K562 (cell line): ENCODE measurements around the gene R3HDM2.

Experiments used
- CAMTA2 ChIP-seq: fragments of 250-450 bp; sonication (Bioruptor Pico); conservative IDR thresholded peaks from 2 replicates; pipeline ENCODE4 v1.5.1; 2022
- FOXP1 ChIP-seq: sonication (generic); formaldehyde crosslinking; IDR thresholded peaks from 2 replicates; pipeline ENCODE4 v1.8.0; 2022; ENCODE audit warnings: mild to moderate bottlenecking, missing genetic modification reagents
- MAFK ChIP-seq: IDR thresholded peaks from 2 replicates; pipeline ENCODE4 v1.6.1; 2011; ENCODE audit warnings: low read length, improper control_type of control experiment
- NONO ChIP-seq, 2 experiments: fragments of 200-400 bp in 1 of 2; fragments of 450-650 bp in 1 of 2; formaldehyde crosslinking in 1 of 2; IDR thresholded peaks; 2 replicates each; pipeline ENCODE4 v1.6.1; 2017; ENCODE audit warnings: low read depth in 2 of 2, mild to moderate bottlenecking in 2 of 2, moderate library complexity in 2 of 2, low read length in 1 of 2
- TBP ChIP-seq: optimal IDR thresholded peaks from 2 replicates; pipeline ENCODE3; 2011; ENCODE audit warnings: low read depth, low read length, improper control_type of control experiment
- ZBTB1 ChIP-seq: sonication (generic); formaldehyde crosslinking; IDR thresholded peaks from 2 replicates; pipeline ENCODE4 v1.8.1; 2023; ENCODE audit warnings: missing genetic modification reagents, low read depth, mild to moderate bottlenecking, borderline replicate concordance
- ZFP36 ChIP-seq: fragments of 150-350 bp; IDR thresholded peaks from 2 replicates; pipeline ENCODE4 v1.6.1; 2018; ENCODE audit warnings: low read length, low read depth; ENCODE audit not compliant: partially characterized antibody
- ZNF75A ChIP-seq: fragments of 450-650 bp; formaldehyde crosslinking; IDR thresholded peaks from 2 replicates; pipeline ENCODE4 v1.4.0; 2020; ENCODE audit warnings: mild to moderate bottlenecking
- TF ChIP-seq, protein P1 (sequence below), 3 experiments: IDR thresholded peaks in 2 of 3; conservative IDR thresholded peaks in 1 of 3; 2 replicates each; pipeline ENCODE4 v1.5.1; 2011 to 2012; ENCODE audit warnings: low read length in 3 of 3, mild to moderate bottlenecking in 3 of 3, control low read depth in 2 of 3, improper control_type of control experiment in 1 of 3, inconsistent platforms in 1 of 3, low read depth in 1 of 3, mixed read lengths in 1 of 3, moderate library complexity in 1 of 3; ENCODE audit not compliant: insufficient read depth in 2 of 3
- TF ChIP-seq, protein P2 (sequence below): sonication (generic); formaldehyde crosslinking; IDR thresholded peaks from 2 replicates; pipeline ENCODE4 v1.9.0; 2022; ENCODE audit warnings: mild to moderate bottlenecking, missing genetic modification reagents
- TF ChIP-seq, protein P3 (sequence below), 2 experiments: fragments of 450-650 bp; formaldehyde crosslinking in 1 of 2; IDR thresholded peaks; 2 replicates each; pipeline versions ENCODE4 v1.4.0 to v1.6.1; 2014 to 2020; ENCODE audit warnings: mild to moderate bottlenecking in 2 of 2, borderline replicate concordance in 1 of 2, low read depth in 1 of 2

DNA sequence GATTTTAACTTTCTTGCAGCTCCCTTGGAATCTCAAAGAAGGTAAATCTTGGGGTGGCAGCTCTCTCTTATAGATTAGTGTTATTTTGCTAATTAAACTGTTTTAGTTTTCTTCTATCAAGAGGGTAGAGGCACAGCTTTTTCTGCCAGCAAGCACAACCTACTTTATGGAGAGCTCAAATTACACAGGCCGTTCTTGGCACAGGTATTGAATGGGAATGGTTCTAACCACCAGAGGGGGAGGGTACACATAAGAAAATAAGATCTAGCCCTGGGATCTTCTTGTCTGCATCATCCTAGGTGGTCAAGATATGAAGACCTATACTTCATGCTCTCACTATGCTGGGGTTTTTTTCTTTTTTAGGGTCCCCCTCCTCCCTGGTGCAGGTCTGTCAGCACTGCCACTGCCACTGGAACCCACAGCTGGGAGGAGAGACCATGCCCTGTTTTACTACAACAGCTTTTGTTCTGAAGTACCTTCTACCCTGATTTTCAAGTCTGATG is 131.3 kb downstream of the R3HDM2 start:
- TF ChIP-seq CAMTA2 (CRISPR knock-in tag) = no peak
- TF ChIP-seq, protein P1, sequence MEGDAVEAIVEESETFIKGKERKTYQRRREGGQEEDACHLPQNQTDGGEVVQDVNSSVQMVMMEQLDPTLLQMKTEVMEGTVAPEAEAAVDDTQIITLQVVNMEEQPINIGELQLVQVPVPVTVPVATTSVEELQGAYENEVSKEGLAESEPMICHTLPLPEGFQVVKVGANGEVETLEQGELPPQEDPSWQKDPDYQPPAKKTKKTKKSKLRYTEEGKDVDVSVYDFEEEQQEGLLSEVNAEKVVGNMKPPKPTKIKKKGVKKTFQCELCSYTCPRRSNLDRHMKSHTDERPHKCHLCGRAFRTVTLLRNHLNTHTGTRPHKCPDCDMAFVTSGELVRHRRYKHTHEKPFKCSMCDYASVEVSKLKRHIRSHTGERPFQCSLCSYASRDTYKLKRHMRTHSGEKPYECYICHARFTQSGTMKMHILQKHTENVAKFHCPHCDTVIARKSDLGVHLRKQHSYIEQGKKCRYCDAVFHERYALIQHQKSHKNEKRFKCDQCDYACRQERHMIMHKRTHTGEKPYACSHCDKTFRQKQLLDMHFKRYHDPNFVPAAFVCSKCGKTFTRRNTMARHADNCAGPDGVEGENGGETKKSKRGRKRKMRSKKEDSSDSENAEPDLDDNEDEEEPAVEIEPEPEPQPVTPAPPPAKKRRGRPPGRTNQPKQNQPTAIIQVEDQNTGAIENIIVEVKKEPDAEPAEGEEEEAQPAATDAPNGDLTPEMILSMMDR (IDR thresholded peaks at IDR 0.05 in 2 of 3, conservative IDR thresholded peaks at IDR 0.05 in 1 of 3; ENCODE audit: insufficient read depth in 2 of 3, low read depth in 1 of 3, low read length in 3 of 3) = no peak
- no peak for TF ChIP-seq FOXP1
- TF ChIP-seq ZBTB1 = no peak
- TF ChIP-seq TBP = no peak
- no peak for TF ChIP-seq ZFP36
- no peak for TF ChIP-seq NONO (IDR thresholded peaks at IDR 0.05; ENCODE audit: low read depth in 2 of 2, low read length in 1 of 2)
- TF ChIP-seq ZNF75A (CRISPR knock-in tag) = no peak
- TF ChIP-seq, protein P2, sequence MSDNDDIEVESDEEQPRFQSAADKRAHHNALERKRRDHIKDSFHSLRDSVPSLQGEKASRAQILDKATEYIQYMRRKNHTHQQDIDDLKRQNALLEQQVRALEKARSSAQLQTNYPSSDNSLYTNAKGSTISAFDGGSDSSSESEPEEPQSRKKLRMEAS (CRISPR knock-in tag) = no peak
- TF ChIP-seq, protein P3, sequence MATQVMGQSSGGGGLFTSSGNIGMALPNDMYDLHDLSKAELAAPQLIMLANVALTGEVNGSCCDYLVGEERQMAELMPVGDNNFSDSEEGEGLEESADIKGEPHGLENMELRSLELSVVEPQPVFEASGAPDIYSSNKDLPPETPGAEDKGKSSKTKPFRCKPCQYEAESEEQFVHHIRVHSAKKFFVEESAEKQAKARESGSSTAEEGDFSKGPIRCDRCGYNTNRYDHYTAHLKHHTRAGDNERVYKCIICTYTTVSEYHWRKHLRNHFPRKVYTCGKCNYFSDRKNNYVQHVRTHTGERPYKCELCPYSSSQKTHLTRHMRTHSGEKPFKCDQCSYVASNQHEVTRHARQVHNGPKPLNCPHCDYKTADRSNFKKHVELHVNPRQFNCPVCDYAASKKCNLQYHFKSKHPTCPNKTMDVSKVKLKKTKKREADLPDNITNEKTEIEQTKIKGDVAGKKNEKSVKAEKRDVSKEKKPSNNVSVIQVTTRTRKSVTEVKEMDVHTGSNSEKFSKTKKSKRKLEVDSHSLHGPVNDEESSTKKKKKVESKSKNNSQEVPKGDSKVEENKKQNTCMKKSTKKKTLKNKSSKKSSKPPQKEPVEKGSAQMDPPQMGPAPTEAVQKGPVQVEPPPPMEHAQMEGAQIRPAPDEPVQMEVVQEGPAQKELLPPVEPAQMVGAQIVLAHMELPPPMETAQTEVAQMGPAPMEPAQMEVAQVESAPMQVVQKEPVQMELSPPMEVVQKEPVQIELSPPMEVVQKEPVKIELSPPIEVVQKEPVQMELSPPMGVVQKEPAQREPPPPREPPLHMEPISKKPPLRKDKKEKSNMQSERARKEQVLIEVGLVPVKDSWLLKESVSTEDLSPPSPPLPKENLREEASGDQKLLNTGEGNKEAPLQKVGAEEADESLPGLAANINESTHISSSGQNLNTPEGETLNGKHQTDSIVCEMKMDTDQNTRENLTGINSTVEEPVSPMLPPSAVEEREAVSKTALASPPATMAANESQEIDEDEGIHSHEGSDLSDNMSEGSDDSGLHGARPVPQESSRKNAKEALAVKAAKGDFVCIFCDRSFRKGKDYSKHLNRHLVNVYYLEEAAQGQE (IDR thresholded peaks at IDR 0.05; ENCODE audit: borderline replicate concordance) = no peak
- TF ChIP-seq, protein P3 (CRISPR knock-in tag; IDR thresholded peaks at IDR 0.05; ENCODE audit: low read depth) = no peak
- TF ChIP-seq MAFK = no peak
